Chondrocyte (in vitro differentiated cells): ENCODE measurements around the gene PRMT7. TPM values are rescaled to one million over a fixed set of nuclear protein-coding genes. Genes with fewer than 3 reads are reported as not detected.

Experiments
- DNase-seq: peaks from one replicate; pipeline ENCODE4 v3.0.0; 2021; ENCODE audit warnings: mixed read lengths, low spot score
- H3K27ac Mint-ChIP-seq: one replicate; pipeline ENCODE4 v1.8.0; 2021; ENCODE audit warnings: mild to moderate bottlenecking, moderate library complexity, mixed read lengths; ENCODE audit not compliant: unreplicated experiment
- H3K27me3 Mint-ChIP-seq: 2 replicates; pipeline ENCODE4 v1.8.0; 2021; ENCODE audit warnings: low read depth, mixed read lengths
- H3K36me3 Mint-ChIP-seq: 2 replicates; pipeline ENCODE4 v1.8.0; 2021; ENCODE audit warnings: low read depth, mixed read lengths
- H3K4me1 Mint-ChIP-seq: 2 replicates; pipeline ENCODE4 v1.8.0; 2021; ENCODE audit warnings: low read depth, mild to moderate bottlenecking, mixed read lengths
- H3K4me3 Mint-ChIP-seq: one replicate; pipeline ENCODE4 v1.8.0; 2021; ENCODE audit warnings: mild to moderate bottlenecking, moderate library complexity, mixed read lengths; ENCODE audit not compliant: unreplicated experiment
- H3K9me3 Mint-ChIP-seq: 2 replicates; pipeline ENCODE4 v1.8.0; 2021; ENCODE audit warnings: low read depth, mixed read lengths
- total RNA-seq: library from RNA; stranded (reverse); gene quantifications from 3 replicates; pipeline ENCODE4 v1.2.1, GENCODE V29; 2021
- TF ChIP-seq, protein P1 (sequence below): fragments of 200-600 bp; sonication (generic); IDR thresholded peaks from 2 replicates; pipeline ENCODE4 v1.5.0; 2021; ENCODE audit warnings: antibody characterized with exemption, mild to moderate bottlenecking, moderate library complexity

PRMT7 gene
- total RNA-seq, 1 donor from 2014 or later: 26.7 TPM

DNA sequence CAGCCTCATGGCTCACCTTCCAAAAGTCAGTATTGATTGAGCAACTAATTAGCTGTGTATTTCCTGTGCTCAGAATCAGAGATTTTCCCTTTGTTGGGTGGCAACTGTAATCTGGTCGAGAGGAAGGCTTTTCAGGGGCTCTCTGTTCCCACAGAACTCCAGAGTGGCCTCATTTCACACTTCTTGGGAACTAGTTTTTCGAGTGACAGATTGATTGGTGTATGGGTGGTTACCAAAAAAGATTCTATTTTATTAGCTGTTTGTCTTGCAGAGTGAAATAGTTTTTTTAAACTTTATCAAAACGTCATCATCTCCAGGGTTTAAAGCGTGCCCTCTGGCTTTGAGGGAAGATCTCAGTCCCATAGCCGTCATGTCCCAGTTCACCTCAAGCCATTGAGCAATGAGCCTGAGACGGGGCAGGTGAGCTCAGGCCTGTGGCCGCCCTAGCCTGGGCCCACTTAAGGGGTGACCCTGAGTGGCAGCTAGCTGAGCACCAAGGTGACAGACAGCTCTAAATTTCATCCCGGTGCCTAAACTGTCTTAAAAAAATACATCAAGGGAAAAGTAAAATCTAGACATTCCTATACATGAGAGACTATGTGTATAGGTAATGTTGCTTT lies 84.5 kb downstream of the PRMT7 start:
- no peak overlapping the region for H3K4me3 Mint-ChIP-seq
- TF ChIP-seq, protein P1, sequence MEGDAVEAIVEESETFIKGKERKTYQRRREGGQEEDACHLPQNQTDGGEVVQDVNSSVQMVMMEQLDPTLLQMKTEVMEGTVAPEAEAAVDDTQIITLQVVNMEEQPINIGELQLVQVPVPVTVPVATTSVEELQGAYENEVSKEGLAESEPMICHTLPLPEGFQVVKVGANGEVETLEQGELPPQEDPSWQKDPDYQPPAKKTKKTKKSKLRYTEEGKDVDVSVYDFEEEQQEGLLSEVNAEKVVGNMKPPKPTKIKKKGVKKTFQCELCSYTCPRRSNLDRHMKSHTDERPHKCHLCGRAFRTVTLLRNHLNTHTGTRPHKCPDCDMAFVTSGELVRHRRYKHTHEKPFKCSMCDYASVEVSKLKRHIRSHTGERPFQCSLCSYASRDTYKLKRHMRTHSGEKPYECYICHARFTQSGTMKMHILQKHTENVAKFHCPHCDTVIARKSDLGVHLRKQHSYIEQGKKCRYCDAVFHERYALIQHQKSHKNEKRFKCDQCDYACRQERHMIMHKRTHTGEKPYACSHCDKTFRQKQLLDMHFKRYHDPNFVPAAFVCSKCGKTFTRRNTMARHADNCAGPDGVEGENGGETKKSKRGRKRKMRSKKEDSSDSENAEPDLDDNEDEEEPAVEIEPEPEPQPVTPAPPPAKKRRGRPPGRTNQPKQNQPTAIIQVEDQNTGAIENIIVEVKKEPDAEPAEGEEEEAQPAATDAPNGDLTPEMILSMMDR: no peak
- peak; percentile 39 for DNase-seq
- H3K4me1 Mint-ChIP-seq: peaks cover 3% of the 10 kb centered on the region
- H3K9me3 Mint-ChIP-seq: peaks cover 3% of the 10 kb centered on the region
- H3K27ac Mint-ChIP-seq: no peak overlapping the region
- H3K27me3 Mint-ChIP-seq: no peaks in the 10 kb centered on the region
- no peaks in the 10 kb centered on the region for H3K36me3 Mint-ChIP-seq

DNA sequence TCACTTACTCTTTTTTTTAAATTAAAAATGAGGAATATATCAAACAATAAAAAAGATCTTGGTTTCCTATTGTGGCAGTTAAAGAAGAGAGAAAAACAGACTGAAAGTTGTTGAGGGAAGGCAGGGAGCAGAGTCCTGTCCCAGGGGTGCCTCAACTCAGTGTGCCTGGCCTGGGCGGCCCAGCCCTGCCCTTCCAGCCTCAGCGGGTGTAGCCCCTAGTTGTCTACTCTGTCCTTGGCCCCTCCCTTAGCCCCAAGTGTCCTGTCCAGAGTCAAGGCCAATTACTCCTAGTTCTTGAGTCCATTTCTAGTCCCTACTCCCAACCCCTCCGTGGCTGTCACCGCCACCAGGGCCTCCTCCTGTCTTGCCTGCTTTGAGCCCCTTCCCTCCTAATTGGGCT lies 85.0 kb downstream of the PRMT7 start:
- H3K27me3 Mint-ChIP-seq: no peaks in the 10 kb centered on the region
- no peaks in the 10 kb centered on the region for H3K36me3 Mint-ChIP-seq
- peak; percentile 42 for DNase-seq
- H3K27ac Mint-ChIP-seq: no peak overlapping the region
- peaks cover 3% of the 10 kb centered on the region for H3K4me1 Mint-ChIP-seq
- TF ChIP-seq, protein P1: no peak
- H3K9me3 Mint-ChIP-seq: peaks cover 3% of the 10 kb centered on the region
- H3K4me3 Mint-ChIP-seq: no peak overlapping the region

DNA sequence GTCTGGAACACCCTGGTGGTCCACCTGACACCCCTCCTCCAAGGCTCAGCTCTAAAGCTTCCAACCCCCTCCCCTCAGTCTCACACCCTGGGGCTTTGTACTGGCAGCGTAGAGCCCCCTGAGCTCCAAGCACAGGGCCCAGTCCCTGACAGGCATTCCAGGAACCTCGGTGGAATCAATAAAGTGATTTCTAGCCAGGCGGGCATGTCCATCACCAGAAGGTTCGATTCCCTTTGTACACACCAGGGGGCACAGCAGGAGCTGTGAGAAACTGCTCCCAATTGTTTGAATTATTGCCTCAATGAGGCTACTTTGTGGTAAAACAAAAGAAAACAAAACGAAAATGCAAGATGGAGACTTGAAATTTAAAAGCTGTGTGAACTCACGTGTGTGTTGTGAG lies 85.7 kb downstream of the PRMT7 start:
- H3K27me3 Mint-ChIP-seq: no peaks in the 10 kb centered on the region
- peak; percentile 29 for DNase-seq
- TF ChIP-seq, protein P1: peak; percentile 75
- H3K4me3 Mint-ChIP-seq: no peak overlapping the region
- peaks cover 3% of the 10 kb centered on the region for H3K4me1 Mint-ChIP-seq
- H3K9me3 Mint-ChIP-seq: peaks cover 3% of the 10 kb centered on the region
- H3K27ac Mint-ChIP-seq: no peak overlapping the region
- H3K36me3 Mint-ChIP-seq: no peaks in the 10 kb centered on the region

DNA sequence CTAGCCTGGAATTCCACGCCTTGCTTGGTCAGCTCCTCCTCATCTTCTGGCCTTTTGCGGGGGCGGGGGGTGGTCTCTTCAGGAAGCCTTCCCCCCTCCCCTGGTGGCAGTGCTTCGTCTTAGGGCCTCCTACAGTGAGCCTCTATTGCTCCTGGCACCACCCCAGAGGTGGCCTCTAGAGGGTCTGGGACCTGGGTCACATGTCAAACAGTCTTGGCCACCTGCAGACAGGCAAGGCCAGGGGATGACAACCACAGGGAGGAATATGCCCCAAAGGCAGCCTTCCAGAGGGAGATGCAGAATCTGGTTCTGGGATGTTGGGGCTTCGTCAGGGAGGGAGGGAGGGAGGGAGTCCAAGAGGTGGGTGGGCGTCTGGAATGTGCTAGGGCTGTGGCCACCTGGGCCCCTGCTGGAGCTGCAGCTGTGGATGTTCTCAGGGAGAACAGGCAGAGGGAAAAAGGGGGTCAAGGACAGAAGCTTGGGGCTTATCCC lies 86.9 kb downstream of the PRMT7 start:
- H3K9me3 Mint-ChIP-seq: peaks cover 3% of the 10 kb centered on the region
- DNase-seq: peak; percentile 34
- TF ChIP-seq, protein P1: no peak
- H3K4me3 Mint-ChIP-seq: no peak overlapping the region
- H3K27ac Mint-ChIP-seq: peak overlapping the region; percentile 6
- H3K4me1 Mint-ChIP-seq: peaks cover 12% of the 10 kb centered on the region
- no peaks in the 10 kb centered on the region for H3K27me3 Mint-ChIP-seq
- no peaks in the 10 kb centered on the region for H3K36me3 Mint-ChIP-seq

DNA sequence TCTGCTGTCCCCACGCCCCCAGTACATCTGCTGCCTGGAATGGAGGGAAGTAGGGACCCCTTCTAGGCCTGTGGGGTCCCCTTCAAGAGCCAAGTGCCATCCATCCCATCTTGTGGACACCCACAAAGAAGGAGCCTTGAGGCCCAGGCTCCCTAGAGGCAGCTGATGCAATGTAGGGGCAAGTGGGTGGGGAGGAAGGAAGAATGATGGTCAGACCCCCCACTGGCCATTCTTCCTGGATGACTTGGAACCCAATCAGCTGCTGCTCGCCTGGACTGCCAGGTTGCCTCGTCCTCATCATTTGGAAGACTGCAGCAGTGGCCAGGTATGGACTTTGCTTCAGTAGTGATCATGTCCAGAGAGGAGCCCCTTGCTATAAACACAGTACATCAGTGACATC lies 88.6 kb downstream of the PRMT7 start:
- peaks cover 12% of the 10 kb centered on the region for H3K4me1 Mint-ChIP-seq
- H3K27me3 Mint-ChIP-seq: no peaks in the 10 kb centered on the region
- no peaks in the 10 kb centered on the region for H3K36me3 Mint-ChIP-seq
- TF ChIP-seq, protein P1: no peak
- no peak overlapping the region for H3K4me3 Mint-ChIP-seq
- no peak overlapping the region for H3K27ac Mint-ChIP-seq
- no peaks in the 10 kb centered on the region for H3K9me3 Mint-ChIP-seq
- peak; percentile 27 for DNase-seq
